ENCODE measurements around the gene NCKAP5.
A peak's percentile ranks its signal among the peaks of the same experiment; 100 is the strongest.

NCKAP5 gene

GRCh38 chr2:133498662-133499585 lies 69.3 kb downstream of the NCKAP5 start:
- no peak for TF ChIP-seq CTCF (IDR thresholded peaks at IDR 0.05; ENCODE audit: unreplicated experiment in 3 of 3)
- no peaks in the 10 kb centered on the region for H3K36me3 Mint-ChIP-seq (ENCODE audit: low read depth)
- no peaks in the 10 kb centered on the region for H3K9me3 Mint-ChIP-seq
- H3K27me3 Mint-ChIP-seq (ENCODE audit: low read depth): no peaks in the 10 kb centered on the region
- H3K4me1 Mint-ChIP-seq: peaks cover 32% of the 10 kb centered on the region
- peak overlapping the region; percentile 46 to 88 (median 75) for H3K27ac Mint-ChIP-seq
- H3K4me3 Mint-ChIP-seq: no peak overlapping the region

- Mint-ChIP-seq H3K4me3 (no peak overlapping the region), H3K27ac (peak overlapping the region; percentile 43 to 75 (median 73)), H3K36me3 (ENCODE audit: low read depth) (no peaks in the 10 kb centered on the region), H3K4me1 (peaks cover 30% of the 10 kb centered on the region), H3K27me3 (ENCODE audit: low read depth) (no peaks in the 10 kb centered on the region), H3K9me3 (no peaks in the 10 kb centered on the region)
- no peak for TF ChIP-seq CTCF (IDR thresholded peaks at IDR 0.05; ENCODE audit: unreplicated experiment in 3 of 3)
Measured at GRCh38 chr2:133497951-133498565, 70.2 kb downstream of the NCKAP5 start.

- Mint-ChIP-seq H3K9me3 (no peaks in the 10 kb centered on the region), H3K27me3 (ENCODE audit: low read depth) (no peaks in the 10 kb centered on the region), H3K4me3 (no peak overlapping the region), H3K4me1 (peaks cover 32% of the 10 kb centered on the region), H3K27ac (peak overlapping the region; percentile 43 to 75 (median 73)), H3K36me3 (ENCODE audit: low read depth) (no peaks in the 10 kb centered on the region)
- no peak for TF ChIP-seq CTCF (IDR thresholded peaks at IDR 0.05; ENCODE audit: unreplicated experiment in 3 of 3)
Measured at GRCh38 chr2:133497270-133497893, 70.9 kb downstream of the NCKAP5 start.

- Mint-ChIP-seq H3K27me3 (ENCODE audit: low read depth) (no peaks in the 10 kb centered on the region), H3K36me3 (ENCODE audit: low read depth) (no peaks in the 10 kb centered on the region), H3K4me1 (peaks cover 32% of the 10 kb centered on the region), H3K9me3 (no peaks in the 10 kb centered on the region), H3K27ac (peak overlapping the region; percentile 60 to 86 (median 86)), H3K4me3 (no peak overlapping the region)
- no peak for TF ChIP-seq CTCF (IDR thresholded peaks at IDR 0.05; ENCODE audit: unreplicated experiment in 3 of 3)
Measured at GRCh38 chr2:133496501-133497269, 71.6 kb downstream of the NCKAP5 start.

- peak overlapping the region; percentile 86 to 92 (median 90) for H3K27ac Mint-ChIP-seq
- H3K9me3 Mint-ChIP-seq: no peaks in the 10 kb centered on the region
- no peaks in the 10 kb centered on the region for H3K36me3 Mint-ChIP-seq (ENCODE audit: low read depth)
- H3K4me3 Mint-ChIP-seq: peak overlapping the region in 1 of 3 experiments; percentile 26
- peaks cover 42% of the 10 kb centered on the region for H3K4me1 Mint-ChIP-seq
- TF ChIP-seq CTCF (IDR thresholded peaks at IDR 0.05; ENCODE audit: unreplicated experiment in 3 of 3): no peak
- H3K27me3 Mint-ChIP-seq (ENCODE audit: low read depth): no peaks in the 10 kb centered on the region
Measured at GRCh38 chr2:133495226-133495625, 73.0 kb downstream of the NCKAP5 start.

All from nephron (organoid).